SKM-1 (cell line): Measurements from ENCODE around the gene FARS2.

Experiments used
- DNase-seq: peaks from one replicate; lab custom pipeline; 2025; ENCODE audit not compliant: unreplicated experiment; lab: John Stamatoyannopoulos, UW

Gene FARS2

DNA sequence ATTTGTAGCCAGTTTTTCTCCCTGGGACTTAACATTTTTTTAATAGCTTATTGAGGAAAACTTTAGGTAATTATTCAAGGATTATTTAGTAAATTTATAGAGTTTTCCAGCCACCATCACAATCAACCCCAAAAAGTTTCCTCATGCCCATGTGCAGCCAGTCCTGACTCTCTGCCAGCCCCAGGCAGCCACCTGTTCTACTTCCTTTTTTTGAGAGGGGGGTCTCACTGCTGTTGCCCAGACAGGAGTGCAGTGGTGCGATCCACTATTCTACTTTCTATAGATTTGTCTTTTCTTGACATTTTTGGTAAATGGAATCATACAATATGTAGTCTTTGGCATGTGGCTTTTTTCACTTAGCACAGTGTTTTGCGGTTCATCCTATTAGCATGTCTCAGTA is 200.1 kb downstream of the FARS2 start:
- DNase-seq = no peak

- no peak for DNase-seq
These were observed 201.5 kb downstream of the FARS2 start for GRCh38 chr6:5462856-5463255.

GRCh38 chr6:5463690-5464089 is 202.4 kb downstream of the FARS2 start:
- no peak for DNase-seq

- DNase-seq = no peak
These were observed 203.0 kb downstream of the FARS2 start for GRCh38 chr6:5464099-5464885.

GRCh38 chr6:5466281-5467136 is 205.2 kb downstream of the FARS2 start:
- no peak for DNase-seq

- no peak for DNase-seq
These were observed 207.3 kb downstream of the FARS2 start for GRCh38 chr6:5468586-5468985.

GRCh38 chr6:5469101-5469846 is 208.0 kb downstream of the FARS2 start:
- no peak for DNase-seq

- peak; percentile 10 for DNase-seq
These were observed 209.7 kb downstream of the FARS2 start for GRCh38 chr6:5471044-5471443.

GRCh38 chr6:5471637-5472398 is 210.5 kb downstream of the FARS2 start:
- DNase-seq = no peak

DNA sequence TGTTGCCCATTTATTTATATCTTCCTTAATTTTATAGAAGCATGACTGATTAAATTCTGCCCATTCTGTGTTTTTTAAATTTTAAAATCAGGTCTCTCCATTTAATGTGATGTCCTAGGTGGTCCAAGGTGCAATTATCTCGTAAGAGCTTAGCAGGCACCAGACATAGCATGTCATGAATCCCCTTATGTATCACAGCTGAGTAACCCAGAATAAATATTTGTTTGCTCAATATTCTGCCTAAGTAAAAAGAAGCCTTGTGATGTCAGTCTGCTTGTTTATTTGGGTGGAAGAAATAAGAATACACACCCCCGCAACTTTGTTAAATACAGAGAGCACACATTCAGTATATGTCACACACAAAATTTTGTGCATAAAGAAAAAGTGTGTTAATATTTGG is 211.3 kb downstream of the FARS2 start:
- DNase-seq = no peak

DNA sequence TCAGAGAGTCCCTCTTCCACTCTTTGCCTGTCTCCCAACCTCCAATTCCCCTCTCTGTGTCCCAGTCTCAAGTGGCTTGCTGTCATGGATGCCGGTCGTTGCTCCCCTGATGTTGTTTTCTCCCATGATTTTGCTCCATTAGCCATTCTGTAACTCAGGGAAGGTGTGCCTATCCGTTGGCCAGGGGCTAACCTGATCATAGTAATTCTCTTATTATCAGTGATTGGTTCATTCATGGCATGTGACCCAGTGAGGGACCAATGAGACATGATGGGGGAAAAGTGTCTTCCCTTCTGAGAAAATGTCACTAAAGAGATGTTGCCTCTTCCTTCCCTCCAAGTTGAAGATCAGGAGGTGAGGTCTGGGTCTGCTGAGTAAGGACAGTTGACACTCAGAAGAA is 214.5 kb downstream of the FARS2 start:
- no peak for DNase-seq

GRCh38 chr6:5478380-5478779 is 217.1 kb downstream of the FARS2 start:
- DNase-seq = no peak

DNA sequence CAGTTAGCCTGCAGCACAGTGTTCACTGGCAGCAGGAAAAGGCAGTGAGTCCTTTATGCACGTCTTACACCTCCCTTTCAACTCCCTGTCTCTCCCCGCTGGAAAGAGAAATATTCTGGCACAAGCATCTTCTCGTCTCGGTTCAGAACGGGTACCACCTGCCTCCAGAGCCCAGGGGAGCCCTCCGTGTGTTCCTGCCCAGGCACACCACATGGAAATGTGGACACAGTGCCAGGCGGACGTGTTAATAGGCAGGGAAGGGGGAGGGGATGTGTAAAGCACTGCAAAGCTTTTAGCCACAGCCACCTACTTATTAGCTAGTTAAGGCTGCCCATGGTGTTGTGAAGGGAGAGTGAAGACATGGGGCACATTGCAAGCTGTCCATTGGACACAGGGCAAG is 219.7 kb downstream of the FARS2 start:
- DNase-seq = no peak

- DNase-seq = no peak
These were observed 220.4 kb downstream of the FARS2 start for GRCh38 chr6:5481750-5482149.

GRCh38 chr6:5482619-5483018 is 221.3 kb downstream of the FARS2 start:
- no peak for DNase-seq

DNA sequence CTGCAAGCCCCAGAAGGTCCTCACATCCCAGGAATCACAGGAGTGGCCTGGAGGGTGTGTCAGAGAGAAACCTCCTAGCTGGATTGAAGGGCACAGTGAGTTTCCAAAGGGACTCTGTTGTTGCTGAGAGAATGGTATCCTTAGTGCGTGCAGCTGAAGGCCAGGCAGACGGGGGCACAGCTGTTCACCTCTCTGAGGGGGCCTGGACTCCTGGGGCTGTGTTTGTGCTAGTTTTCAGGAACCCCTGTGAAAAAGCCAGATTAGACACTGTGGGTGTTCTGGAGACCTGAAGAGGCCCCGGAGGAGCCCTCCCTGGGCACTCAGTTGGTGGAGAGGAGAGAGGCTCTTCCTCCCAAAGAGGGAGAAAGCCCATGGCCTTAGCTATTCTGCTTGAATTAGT is 223.4 kb downstream of the FARS2 start:
- no peak for DNase-seq

GRCh38 chr6:5486214-5486613 is 224.9 kb downstream of the FARS2 start:
- DNase-seq = no peak

DNA sequence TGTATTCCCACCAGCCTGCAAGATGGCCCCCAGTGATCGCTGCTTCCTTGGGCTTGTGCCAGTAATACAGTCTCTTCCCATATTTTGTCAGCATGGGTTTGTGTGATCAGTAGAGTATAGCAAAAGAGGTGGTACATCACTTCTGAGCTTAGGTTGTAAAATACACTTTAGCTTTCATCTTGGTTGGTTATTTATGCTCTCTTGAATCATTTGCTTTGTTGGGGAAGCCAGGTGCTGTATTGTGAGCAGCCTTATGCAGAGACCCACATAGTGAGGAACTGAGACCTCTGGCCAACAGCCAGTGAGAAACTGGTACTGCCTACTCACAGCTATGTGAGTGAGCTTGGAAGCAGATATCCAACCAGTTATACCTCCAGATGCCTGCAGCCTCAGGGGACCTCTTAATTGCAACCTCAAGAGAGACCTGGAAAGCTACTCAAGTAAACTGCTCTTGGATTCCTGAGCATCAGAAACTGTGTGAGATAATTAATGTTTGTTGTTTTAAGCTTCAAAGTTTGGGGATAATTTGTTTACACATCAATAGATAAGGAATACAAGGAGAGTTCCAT is 229.3 kb downstream of the FARS2 start:
- no peak for DNase-seq

DNA sequence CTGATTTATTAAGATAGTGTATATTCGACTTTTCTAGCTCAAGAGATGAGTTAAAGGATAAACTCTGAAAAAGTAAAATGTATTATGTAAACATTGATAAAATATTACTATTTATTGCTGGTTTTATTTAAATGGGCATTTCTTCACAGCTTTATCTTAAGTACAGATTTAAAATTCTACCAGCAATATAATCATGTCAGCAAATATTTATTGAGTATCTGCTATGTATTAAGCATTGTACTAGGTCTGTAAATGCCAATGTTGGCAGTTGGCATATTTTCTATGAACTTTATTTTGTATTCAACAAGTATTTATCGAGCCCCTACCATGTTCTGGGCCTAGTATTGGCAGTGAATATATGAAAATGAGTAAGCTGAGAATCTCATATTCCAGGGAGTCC is 231.0 kb downstream of the FARS2 start:
- no peak for DNase-seq

- no peak for DNase-seq
These were observed 232.5 kb downstream of the FARS2 start for GRCh38 chr6:5493806-5494205.
